ENCODE data around the gene MSL3.

GRCh38 chrX:11778230-11778629, 20.2 kb downstream of the MSL3 start:
- TF ChIP-seq CTCF (IDR thresholded peaks at IDR 0.05 in 4 of 5, conservative IDR thresholded peaks at IDR 0.05 in 1 of 5) (no peak), POLR2A (IDR thresholded peaks at IDR 0.05) (no peak)

All from gastrocnemius medialis (tissue), 4 donors.